ENCODE results near the gene PRSS21.
A peak's percentile ranks its signal among the peaks of the same experiment; 100 is the strongest.

PRSS21 gene

DNA sequence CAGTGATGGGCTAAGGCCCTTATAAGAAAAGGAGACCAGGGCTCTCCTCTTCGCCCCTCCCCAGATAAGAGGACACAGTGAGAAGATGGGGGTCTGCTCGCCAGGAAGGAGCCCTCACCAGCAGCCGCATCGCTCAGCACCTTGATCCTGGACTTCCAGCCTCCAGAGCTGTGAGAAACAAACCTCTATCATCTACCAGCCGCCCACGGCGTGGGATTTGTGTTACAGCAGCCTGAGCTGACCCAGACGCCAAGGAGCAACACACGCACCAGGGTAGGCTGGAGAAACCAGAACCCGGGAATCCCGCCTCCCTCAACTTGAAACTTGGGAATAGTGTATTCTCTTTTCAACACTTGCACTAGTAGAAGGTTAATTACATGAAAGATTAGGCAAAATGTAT lies 8.9 kb downstream of the PRSS21 start:
- no peak for DNase-seq (ENCODE audit: low read depth in 3 of 3)

DNA sequence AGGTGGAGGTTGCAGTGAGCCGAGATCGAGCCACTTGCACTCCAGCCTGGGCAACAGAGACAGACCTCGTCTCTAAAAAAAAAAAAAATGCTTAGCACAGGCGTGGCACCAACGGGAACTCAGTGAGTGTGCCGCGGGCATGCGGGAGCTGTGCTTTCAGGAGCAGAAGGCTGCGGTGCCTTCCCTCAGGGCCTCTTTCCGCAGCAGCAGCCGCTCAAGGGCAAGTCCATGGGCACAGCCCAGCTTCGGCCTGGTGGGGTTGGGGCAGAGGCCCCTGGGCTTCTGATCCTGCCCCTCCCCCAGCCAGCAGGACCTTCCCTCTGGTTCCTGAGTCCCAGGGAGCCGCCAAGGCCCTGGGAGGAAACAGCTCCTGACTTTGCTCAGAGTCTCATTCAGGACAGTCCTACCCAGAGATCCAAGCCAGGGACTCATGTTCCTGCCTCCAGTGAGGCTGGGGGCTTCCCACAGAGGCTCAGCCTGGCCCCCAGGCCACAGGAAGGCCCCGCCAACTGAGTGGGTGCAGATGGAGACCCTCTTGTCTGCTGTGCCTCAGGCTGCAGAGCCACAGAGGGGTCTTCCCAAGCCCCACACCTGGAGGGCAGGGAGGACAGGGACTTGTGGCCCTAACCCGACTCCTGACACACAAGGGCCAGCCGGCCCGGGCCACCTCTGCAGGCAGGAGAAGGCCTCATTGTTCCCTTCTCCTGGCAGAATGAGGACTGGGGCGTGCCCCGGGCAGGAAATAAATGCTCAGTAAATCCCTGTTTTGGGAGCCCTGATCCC lies 9.7 kb downstream of the PRSS21 start:
- DNase-seq (ENCODE audit: low read depth in 3 of 3) = no peak

DNA sequence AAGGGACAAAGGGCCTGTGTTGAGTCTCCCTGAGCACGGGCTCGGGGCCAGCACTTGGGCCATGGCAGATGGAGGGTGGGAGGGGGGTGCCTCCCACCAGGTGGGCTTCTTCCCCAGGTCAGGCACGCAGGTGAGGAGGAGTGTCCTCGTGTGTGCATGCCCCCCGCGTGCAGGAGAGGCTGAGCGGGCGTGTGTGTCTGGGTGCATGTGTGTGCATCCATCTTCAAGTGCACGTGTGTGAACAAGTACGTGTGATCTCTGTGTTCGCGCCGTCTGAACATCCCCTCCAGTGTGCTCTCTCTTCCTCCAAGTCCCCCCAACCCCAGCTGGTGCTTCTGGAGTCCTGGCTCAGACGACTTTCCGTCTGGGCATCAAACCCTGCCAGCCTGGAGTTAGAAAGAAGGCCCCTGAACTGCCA lies 10.3 kb downstream of the PRSS21 start:
- no peak for DNase-seq (ENCODE audit: low read depth in 3 of 3)

DNA sequence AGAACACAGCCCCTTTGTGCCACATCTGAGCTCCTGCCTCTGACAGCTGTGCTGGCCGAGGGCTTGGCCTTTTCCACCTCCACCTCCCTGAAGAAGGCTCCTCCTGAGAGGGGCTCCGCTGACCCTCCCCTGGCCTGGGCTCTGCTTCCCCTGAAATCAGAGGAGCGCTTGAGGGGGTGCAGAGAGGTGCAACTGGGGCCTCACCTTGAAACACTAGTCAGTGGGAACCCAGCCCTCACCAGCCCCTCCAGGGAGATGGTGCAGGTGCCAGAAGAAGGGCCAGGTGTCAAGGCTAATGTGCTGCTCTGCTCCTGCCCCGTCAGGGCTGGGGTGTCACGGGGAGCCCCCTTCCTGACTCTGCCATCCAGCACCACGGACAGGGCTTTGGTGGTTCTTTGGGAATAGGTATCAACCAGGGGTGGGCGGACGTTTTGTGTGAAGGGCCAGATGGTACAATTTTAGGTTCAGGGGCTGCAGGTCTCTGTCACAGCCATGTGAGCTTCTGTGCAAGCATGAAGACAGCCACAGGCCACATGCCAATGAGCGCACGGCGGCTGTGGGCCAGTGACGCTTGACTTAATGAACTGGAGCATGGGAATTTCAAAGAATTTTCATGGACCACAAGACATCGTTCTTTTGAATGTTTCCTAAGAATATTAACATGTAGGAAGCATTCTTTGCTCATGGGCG lies 10.9 kb downstream of the PRSS21 start:
- DNase-seq (ENCODE audit: low read depth in 3 of 3) = no peak

DNA sequence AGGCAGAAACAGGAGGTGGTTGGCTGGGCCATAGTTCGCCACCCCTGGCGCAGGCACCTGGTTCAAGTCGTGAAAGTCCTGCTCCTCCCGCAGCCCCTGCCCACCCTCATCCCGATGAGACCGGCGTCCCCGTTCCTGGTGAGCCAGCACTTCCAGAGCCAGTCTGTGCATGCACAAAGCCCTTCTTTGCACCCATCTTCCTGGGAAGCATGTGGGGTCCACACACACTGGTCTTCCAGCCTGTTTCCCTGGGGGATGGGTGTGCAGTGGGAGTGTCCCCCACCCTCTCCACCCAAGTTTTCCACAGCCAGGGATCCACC lies 11.4 kb downstream of the PRSS21 start:
- no peak for DNase-seq (ENCODE audit: low read depth in 3 of 3)

DNA sequence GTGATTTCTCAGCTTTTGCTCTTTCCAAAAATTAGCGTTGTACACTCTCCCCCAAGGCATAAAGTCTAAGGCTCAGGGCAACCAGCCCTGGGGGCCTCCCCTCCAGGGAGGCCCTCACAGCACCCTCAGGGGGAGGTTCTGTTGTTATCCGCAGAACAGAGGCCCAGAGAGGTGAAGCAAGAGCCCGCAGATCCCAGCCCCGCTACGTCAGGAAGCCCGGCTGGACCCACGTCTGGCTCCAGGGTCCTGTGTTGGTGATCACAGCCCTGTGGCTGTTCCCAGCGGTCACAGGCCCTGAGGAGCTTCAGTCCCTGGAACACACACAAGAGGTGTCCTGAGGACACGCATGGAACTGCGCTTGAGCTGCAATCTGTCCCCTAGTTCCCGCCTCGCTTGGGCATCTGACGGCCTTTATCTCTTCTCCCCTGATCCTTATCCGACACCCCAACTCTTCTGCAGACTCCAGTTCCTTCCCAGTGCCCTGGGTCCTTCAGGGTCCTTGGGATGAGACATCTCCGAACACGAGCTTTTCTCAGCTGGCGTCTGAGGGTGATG lies 11.9 kb downstream of the PRSS21 start:
- DNase-seq (ENCODE audit: low read depth in 3 of 3) = no peak

DNA sequence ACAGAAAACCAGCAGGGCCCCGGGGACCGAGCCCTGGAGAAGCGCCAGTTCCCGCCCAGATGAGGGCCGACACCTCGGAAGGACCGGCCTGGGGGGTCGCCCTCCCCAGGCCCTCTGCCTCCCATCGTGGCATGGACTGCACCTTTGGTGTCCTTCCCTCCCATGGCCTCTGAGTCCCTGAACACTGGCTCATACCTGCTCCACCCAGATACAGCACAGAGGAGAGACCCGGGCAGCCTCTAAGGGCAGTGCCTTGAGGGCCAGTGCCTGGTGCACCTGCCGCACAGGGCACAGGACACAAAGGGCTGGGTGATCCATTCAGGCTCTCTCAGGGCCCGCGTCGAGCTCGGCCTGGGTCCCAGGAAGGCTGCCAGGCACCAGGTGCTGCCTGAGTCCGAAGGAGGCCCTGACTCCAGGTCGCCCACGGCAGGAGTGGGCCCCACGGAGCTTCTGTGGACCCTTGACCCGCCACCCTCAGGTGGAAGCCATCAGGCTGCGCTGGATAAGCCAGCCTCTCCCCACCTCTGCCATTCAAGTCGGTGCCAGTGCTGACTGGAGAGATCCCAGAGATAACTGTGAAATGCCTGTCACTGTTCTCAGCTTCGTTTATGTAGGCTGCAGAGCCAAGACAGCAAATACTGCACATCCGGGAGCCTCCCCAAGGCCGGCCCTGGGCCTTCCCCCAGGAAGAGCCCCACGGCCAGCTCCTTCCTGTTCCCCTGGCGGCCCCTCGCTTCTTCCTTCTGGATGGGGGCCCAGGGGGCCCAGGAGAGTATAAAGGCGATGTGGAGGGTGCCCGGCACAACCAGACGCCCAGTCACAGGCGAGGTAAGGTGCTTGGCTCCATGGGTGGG lies 12.7 kb downstream of the PRSS21 start, which contains the start of gene ZG16B:
Gene ZG16B, plus strand, starts transcription at position 803 of the 854 bp plus-strand sequence. CDS start 139 bp downstream, outside the sequence.
- DNase-seq (ENCODE audit: low read depth in 3 of 3) = no peak

DNA sequence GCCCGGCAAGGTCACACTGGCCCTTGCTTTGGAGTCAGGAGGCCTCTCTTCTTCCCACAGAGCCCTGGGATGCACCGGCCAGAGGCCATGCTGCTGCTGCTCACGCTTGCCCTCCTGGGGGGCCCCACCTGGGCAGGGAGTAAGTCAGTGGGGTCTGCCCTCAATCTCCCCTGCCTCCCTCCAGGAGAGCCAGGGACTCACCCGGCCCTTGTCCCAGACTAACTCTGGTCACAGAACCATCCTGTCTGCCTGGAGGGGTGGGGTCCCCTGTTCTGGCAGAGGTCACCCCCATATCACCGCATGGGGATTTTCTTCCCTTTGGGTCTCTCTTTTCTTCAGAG lies 13.3 kb downstream of the PRSS21 start:
- DNase-seq (ENCODE audit: low read depth in 3 of 3) = no peak

DNA sequence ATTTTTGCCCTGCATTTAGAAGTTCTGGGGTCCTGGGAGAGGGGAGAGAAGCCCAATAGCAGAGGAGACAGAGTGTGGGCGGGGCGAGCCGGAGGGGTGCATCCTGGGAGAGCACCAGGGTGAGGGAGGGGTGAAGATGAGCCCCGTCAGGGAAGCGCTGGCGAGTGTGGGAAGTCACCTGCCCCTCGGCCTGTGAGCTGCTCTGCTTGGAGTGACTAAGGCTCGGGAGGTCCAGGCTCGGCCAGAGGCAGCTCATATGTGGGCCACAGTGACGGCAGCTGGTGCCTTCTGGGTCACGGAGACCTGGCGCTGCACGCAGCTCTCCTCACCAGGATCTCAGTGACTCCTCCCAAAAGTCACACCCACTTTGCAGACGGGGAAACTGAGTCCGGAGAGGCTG lies 14.2 kb downstream of the PRSS21 start:
- DNase-seq (ENCODE audit: low read depth in 3 of 3) = no peak

DNA sequence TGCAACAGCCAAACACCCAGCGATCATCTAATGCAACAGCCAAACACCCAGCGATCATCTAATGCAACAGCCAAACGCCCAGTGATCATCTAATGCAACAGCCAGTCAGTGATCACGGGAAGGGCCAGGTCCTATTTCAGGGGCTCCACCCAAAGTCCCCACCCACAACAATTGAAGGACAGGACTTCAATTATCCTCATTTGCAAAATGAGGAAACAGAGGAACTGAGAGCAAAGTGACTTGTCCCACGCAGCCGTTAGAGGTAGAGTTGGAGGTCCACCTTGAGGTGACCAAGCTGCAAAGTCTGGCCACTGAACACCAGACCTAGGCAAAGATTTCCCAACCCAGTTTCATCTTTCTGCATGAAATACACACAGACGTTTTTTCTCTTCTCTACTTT lies 16.7 kb downstream of the PRSS21 start:
- DNase-seq (ENCODE audit: low read depth in 3 of 3) = no peak

DNA sequence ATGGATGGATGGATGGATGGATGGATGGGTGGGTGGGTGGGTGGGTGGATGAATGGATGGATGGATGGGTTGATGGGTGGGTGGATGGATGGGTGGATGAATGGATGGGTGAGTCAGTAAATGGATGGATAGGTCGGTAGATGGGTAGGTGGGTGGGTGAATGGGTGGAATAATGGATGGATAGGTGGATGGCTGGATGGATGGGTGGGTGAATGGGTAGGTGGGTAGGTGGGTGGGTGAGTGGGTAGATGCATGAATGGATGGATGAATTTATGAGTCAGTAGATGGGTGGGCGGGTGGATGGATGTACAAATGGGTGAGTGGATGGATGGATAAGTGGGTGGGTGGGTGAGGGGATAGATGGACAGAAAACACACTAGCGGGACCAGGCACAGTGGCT lies 17.9 kb downstream of the PRSS21 start:
- DNase-seq (ENCODE audit: low read depth in 3 of 3) = no peak

DNA sequence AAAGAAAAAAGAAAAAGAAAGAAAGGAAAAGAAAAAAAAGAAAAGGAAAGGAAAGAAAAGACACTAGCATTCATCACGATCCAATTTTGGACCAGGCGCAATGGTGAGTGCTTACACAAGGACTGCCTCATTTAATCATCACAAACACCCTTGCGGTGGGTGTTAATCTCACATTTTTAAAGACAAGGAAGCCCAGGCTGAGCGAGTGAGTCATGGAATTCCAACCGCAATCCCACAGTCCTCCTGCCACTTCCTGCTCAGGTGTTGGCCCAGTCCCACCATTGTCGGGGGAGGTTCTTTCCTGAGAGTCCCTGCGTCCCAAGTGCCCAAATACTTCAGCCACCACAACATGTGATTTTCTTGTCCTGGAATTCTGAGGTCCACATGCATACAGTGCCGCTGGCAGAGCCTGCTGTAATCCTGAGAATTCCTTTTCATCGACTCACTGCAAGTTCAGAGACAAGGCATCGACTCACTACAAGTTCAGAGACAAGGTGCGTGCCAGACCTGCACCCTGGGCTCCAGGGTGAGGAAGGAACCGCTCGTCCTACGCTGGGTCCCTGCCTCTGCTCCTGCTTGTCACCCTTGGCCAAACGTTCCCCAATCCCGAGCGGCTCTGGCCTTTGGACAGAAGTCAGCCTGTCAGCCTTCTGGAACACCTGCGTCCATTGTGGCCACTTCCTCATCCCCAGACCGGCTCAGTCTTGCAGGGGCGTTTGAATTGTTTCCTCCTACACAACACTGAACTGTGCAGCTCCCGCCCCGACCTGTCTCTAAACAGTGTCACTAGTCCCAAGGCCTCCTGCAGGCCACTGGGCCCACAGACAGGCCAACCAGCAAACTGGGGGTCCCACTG lies 18.8 kb downstream of the PRSS21 start:
- no peak for DNase-seq (ENCODE audit: low read depth in 3 of 3)

DNA sequence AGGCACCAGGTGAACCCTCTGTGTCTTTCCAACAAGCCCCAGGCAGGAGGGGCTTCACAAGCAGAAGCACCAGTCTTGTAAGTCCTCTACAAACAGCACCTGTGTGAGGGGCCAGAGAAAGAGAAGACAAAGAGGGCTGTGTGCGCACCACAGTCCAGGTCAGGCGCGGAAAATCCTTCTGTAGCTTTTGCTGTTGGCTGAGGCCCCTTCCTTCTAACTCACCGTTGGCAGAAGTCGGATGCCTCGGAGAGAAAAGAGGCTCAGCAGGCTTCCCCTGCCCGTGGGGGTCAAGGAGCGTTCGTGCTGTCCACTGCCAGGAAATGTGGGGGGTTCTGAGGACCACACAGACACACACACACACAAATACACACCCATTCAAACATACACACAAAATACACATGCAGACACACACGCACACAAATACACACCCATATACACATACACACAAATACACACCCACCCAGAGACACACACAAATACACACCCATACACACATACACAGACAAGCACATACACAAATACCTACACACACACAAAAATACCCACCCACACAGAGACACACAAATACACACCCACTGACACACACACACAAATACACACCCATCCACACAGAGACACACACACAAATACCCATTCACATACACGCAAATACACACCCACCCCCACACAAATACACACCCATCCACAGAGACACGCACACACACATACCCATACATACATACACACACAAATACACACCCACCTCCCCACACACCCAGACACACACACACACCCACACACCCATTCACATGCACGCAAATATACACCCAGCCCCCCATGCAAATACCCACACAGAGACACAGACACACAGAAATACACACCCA lies 19.8 kb downstream of the PRSS21 start:
- no peak for DNase-seq (ENCODE audit: low read depth in 3 of 3)

DNA sequence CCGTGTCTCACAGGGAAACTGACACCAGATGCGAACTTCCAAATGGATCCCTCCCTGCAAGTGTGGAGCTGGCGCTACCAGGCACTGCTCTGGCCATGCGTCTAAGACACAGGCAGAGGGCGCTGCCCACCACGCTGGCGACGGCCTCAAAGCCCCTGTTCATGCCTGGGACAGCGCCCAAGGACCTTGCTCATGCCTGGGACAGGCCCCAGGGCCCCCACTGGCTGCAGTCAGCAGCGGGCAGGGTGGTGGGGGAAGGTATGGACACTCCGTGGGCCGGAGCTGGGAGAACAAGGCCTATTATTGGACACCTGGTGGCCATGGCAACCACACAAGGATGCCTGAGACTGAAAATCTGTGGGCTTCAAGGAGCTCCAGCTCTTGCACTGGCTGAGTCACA lies 21.9 kb downstream of the PRSS21 start:
- DNase-seq (ENCODE audit: low read depth in 3 of 3) = peak in 2 of 3 experiments; percentile 13 to 46

DNA sequence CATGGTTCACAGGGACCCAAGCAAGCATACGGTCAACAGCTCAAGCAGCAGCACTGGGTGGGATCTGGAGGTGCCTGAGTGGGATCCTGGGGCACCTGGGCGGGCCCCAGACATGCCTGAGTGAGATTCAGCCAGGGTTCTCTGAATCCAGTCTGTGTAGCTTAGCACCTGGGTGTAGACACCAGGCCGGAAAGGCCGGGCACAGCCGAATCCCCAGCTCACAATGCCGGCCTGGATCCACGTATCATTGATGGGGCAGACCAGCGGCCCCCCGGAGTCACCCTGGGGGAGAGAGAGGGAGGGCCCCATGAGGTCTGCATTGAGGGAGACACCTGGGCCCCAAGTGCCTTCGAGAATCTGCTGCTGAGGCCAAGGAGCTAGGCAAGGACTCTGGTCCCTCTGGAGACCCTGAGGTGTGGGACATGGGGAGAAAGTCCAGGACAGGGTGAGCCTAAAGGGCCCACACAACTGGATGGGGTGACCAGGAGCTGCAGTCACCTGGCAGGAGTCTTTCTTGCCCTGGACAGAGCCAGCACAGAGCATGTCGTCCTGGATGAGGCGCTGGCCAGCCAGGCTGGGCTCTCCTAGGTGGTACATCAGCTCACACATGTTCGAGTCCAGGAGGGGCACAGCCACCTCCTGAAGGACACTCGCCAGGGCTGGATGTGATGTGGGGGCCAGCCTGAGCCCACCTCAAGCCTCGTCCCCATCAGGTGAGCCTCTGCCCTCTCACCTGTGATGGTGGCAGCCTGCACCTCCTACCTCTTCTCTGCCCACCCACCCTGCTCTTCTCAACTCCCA lies 22.8 kb downstream of the PRSS21 start:
- no peak for DNase-seq (ENCODE audit: low read depth in 3 of 3)

DNA sequence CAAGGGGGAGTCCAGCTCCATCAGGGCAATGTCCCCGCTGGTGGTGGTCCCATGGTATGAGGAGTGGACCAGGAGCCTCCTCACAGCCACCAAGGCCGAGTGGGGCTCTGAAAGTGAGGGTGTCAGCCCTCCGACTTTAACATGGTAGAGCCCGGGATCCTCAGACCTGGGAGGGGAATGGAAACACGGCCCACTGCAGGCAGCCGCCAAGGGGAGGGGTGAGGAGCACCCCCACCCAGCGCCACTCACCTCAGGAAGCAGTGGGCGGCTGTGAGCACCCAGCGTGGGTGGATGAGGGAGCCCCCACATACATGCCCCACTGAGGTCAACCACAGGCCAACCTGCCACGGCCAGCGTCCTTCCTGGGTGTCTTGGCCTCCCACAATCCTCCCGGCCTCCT lies 23.9 kb downstream of the PRSS21 start:
- DNase-seq (ENCODE audit: low read depth in 3 of 3) = no peak

DNA sequence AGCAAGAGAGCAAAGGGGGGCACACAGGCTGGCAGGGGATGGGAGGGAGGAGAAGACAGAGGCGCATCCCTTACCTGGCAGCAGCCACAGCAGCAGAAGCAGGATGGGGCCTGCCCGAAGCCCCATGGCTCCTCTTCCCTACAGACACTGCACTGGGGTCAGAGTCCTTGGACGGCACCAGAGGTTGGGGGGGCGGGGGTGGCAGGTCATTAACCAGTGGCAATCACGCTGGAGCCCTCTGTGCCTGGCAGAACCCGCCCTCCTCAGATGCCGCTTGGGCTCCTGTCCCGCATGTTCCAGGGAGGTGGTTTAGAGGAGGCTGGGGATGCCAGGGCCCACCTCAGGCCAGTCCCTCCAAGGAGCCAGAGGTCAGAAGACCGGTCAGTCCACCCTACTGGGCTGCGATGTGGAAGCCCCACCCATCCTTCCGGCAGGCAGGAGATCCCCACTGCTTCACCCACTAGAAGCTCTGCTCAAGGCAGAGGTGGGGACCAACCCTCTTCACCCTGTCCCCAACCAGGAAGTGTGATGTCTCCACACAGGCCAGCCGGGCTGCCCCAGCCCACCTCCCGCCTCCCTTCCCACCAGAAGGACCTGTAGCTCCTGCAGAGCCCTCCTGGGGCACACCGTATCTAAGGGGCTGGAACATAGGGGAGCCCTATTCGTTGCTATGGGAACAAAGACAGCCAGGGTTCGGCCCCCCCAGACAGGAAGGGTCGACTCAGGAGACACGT lies 24.7 kb downstream of the PRSS21 start:
- no peak for DNase-seq (ENCODE audit: low read depth in 3 of 3)

DNA sequence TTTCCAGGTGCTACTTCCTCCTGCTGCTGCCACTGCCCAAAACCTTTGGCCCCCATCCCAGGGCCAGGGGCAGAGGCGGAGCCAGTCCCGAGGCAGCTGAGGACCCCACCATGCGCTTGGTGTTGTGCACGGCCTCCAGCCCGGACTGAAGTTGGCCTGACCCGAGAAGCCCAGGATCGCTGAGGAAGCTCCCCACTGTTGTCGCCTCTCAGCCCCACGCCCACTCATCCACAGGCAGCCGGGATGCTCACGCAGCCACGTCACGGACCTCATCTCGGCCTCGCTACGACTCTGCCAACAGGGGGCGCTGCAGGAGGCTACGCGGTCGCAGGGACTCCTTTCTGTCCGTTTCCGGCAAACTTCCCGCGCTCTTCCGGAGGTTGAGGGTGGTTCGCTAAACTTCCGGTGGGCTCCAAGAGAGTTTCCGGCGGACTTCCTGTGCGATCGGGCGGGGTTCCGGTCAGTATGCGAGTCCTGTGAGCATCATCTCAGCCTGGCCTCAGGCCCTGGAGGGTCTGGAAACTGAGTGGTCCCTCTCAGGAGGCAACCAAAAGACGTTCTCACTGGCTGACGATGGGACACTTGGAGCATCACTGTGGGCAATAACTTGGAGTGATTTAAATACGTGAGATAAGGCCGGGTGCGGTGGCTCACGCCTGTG lies 25.4 kb downstream of the PRSS21 start:
- DNase-seq (ENCODE audit: low read depth in 3 of 3) = peak; percentile 74 to 85 (median 77)

Data from stimulated activated CD4-positive, alpha-beta T cell treated with anti-CD3 and anti-CD28 coated beads, TNF-alpha, amount 100 ng/mL, for 24 hours (primary cell).